C4-2B (cell line): Measurements from ENCODE around the gene MEGF10.

Experiments used
- H3K27ac ChIP-seq: fragments of 450-650 bp; 2 replicates; pipeline ENCODE4 v1.5.1; 2017
- ZFX ChIP-seq: fragments of 450-650 bp; IDR thresholded peaks from 2 replicates; pipeline ENCODE4 v1.6.1; 2017
- TF ChIP-seq, protein P1 (sequence below): fragments of 450-650 bp; conservative IDR thresholded peaks from 2 replicates; pipeline ENCODE4 v1.5.1; 2017; ENCODE audit warnings: mild to moderate bottlenecking

The MEGF10 gene

DNA sequence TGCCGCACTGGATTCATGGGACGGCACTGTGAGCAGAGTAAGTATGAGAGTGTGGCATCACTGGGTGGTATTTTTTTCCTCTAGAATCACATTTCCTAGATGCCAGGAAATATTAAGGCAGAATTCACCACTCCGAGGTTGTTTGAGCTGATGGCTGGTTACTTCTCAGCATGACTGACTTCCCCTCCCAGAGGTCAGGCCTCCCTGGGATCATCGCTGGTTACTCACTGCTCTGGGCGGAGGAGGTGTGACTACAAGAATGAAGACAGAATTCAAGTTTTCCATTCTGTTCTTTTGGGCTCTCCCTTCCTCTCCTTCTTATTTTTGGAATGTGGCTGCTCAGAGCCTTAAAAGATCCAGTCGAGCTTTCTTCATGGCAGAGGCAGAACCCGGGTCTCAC is 150.2 kb downstream of the MEGF10 start:
- no peak overlapping the region for H3K27ac ChIP-seq
- TF ChIP-seq, protein P1, sequence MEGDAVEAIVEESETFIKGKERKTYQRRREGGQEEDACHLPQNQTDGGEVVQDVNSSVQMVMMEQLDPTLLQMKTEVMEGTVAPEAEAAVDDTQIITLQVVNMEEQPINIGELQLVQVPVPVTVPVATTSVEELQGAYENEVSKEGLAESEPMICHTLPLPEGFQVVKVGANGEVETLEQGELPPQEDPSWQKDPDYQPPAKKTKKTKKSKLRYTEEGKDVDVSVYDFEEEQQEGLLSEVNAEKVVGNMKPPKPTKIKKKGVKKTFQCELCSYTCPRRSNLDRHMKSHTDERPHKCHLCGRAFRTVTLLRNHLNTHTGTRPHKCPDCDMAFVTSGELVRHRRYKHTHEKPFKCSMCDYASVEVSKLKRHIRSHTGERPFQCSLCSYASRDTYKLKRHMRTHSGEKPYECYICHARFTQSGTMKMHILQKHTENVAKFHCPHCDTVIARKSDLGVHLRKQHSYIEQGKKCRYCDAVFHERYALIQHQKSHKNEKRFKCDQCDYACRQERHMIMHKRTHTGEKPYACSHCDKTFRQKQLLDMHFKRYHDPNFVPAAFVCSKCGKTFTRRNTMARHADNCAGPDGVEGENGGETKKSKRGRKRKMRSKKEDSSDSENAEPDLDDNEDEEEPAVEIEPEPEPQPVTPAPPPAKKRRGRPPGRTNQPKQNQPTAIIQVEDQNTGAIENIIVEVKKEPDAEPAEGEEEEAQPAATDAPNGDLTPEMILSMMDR: no peak
- no peak for TF ChIP-seq ZFX

DNA sequence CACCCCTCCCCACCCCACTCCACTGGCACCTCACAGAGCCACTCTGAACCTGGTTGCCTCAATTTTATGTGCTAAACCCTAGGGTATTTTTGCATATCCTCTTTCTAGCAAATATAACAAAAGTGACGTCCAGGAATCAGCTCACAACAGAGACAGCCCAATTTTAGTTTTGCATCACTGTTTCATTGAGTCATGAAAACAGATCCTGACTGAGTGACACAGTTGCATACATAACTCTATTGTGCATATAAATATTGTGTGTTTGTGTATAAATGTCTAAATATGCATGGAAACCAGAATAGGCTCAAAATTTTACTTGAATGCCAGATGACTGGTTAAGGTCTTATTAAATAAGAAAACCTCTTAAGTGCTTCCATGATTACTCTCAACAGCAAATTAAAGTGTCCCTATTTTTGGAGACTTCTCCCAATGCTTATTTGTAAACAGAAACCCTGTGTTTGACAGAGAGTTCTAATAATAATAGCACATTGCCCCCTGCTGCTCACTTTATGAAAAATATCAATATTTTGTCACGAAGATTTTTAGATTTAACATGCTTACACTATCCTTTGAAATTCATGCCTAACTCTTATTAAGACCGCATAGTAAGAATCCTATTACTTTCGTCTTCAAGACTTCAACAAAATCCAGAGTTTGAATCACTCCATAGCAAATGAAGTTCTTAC is 151.3 kb downstream of the MEGF10 start:
- H3K27ac ChIP-seq: no peak overlapping the region
- TF ChIP-seq, protein P1: peak; percentile 57
- no peak for TF ChIP-seq ZFX

DNA sequence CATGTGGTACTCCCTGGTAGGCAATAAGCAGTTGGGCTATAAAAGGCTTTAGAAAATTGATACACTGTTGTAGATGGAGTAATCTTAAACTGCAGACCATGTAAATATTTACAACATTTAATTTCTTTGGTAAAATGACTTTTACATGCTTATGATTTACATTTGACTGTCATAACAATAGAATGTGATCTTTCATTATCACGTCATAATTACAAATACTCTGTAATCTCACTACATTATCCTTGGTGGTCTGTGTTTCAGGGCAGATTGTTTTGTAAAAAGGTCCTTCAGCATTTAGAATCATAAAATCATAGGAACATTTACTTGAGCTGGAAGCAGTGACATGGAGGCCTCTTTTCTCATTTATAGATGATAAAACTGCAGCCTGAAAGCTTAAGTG is 153.6 kb downstream of the MEGF10 start:
- no peak for TF ChIP-seq ZFX
- TF ChIP-seq, protein P1: no peak
- H3K27ac ChIP-seq: no peak overlapping the region

GRCh38 chr5:127445328-127445727 is 154.7 kb downstream of the MEGF10 start:
- TF ChIP-seq ZFX: no peak
- TF ChIP-seq, protein P1: no peak
- H3K27ac ChIP-seq: no peak overlapping the region

DNA sequence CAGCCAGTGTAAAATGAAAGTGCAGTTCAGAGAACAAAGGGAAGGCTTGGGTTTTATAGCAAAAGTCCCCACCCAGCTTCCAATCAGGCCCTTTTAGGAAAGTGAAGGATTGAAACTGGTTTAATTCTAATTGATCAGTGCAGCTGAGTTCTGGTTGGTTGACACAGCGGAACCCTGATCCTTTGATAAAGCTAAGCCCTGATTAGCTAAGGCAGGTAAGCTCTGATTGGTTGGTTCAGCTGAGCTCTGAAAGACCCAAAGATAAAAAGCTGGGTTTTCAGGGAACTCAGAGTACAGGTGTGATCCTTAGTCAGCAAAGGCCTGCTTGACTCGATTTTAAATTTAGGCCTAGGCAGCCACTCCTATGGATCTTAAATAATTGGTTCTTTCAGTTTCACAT is 156.0 kb downstream of the MEGF10 start:
- TF ChIP-seq ZFX: no peak
- TF ChIP-seq, protein P1: no peak

DNA sequence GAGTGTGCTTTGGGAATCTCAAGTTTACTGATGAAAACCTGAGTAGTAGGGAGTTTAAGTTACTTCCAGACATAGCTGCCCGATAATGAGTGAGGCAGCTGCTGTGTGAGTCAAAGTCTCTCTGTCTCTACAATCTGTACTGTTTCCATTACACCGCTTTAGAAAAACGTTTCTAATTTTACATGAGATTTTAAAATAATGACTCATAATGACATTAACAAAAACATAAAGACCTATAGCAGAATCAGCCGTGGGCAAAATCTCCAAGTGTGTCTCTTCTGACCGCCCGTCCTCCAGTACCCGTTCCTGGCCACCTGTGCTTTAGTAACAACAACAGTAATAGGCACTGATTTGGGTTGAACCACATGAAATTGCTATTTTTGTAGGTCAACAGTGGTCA is 157.2 kb downstream of the MEGF10 start:
- H3K27ac ChIP-seq: no peak overlapping the region
- TF ChIP-seq, protein P1: no peak

More for the DNA sequence above, 156.0 kb downstream of the MEGF10 start:
- H3K27ac ChIP-seq: no peak overlapping the region

DNA sequence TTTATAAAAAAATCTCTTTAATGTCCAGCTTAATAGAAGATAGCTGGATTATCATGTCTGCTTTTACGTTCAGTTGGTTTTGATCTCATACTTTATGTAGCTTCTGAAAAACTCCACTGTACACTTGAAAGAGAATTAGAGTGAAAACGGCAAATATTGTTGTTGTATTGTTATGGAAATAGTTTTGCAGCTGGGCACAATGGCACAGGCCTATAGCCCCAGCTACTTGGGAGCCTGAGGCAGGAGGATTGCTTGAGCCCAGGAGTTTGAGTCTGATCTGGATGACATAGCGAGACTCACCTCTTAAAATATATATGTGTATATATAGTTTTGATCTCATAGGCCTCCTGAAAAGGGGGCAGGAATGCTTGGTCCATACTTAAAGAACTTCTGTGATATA is 159.4 kb downstream of the MEGF10 start:
- no peak for TF ChIP-seq ZFX
- TF ChIP-seq, protein P1: no peak
- no peak overlapping the region for H3K27ac ChIP-seq
